HepG2 (cell line): Measurements from ENCODE around the gene TIFAB. TPM values are rescaled to one million over a fixed set of nuclear protein-coding genes. Genes with fewer than 3 reads are reported as not detected.

Source experiments
- ATF7-NPFF ChIP-seq: sonication (generic); formaldehyde crosslinking; IDR thresholded peaks from 2 replicates; pipeline ENCODE4 v1.8.1; 2023; ENCODE audit warnings: mild to moderate bottlenecking, low read depth, missing genetic modification reagents, moderate library complexity
- BCLAF1 ChIP-seq: fragments of 450-650 bp; IDR thresholded peaks from 2 replicates; pipeline ENCODE4 v1.6.1; 2017; ENCODE audit warnings: mild to moderate bottlenecking
- IRX3 ChIP-seq: sonication (generic); formaldehyde crosslinking; IDR thresholded peaks from 2 replicates; pipeline ENCODE4 v1.8.1; 2023; ENCODE audit warnings: mild to moderate bottlenecking, low read depth, missing genetic modification reagents, borderline replicate concordance
- JUND ChIP-seq: sonication (generic); formaldehyde crosslinking; IDR thresholded peaks from 2 replicates; pipeline ENCODE4 v1.8.0; 2022; ENCODE audit warnings: mild to moderate bottlenecking, missing genetic modification reagents
- KDM5A ChIP-seq: fragments of 200-600 bp; sonication (generic); IDR thresholded peaks from 2 replicates; pipeline ENCODE4 v1.7.0; 2018; ENCODE audit warnings: antibody characterized with exemption, mild to moderate bottlenecking, low read length, borderline replicate concordance
- MBD4 ChIP-seq: IDR thresholded peaks from 2 replicates; pipeline ENCODE4 v1.6.1; 2012; ENCODE audit warnings: low read length, inconsistent platforms, borderline replicate concordance
- MTF2 ChIP-seq: sonication (generic); formaldehyde crosslinking; IDR thresholded peaks from 2 replicates; pipeline ENCODE4 v1.5.0; 2020; ENCODE audit warnings: missing genetic modification reagents, borderline replicate concordance
- NFATC3 ChIP-seq: sonication (generic); formaldehyde crosslinking; IDR thresholded peaks from 2 replicates; pipeline ENCODE4 v1.5.1; 2020; ENCODE audit warnings: mild to moderate bottlenecking, missing genetic modification reagents
- NFYC ChIP-seq: IDR thresholded peaks from 2 replicates; pipeline ENCODE4 v1.6.1; 2016; ENCODE audit warnings: missing genetic modification reagents, missing compliant biosample characterization
- PHF21A ChIP-seq: sonication (generic); formaldehyde crosslinking; IDR thresholded peaks from 2 replicates; pipeline ENCODE4 v1.5.0; 2020; ENCODE audit warnings: mild to moderate bottlenecking, missing genetic modification reagents
- SNRNP70 ChIP-seq: fragments of 200-400 bp; formaldehyde crosslinking; IDR thresholded peaks from 2 replicates; pipeline ENCODE4 v1.6.1; 2017; ENCODE audit warnings: mild to moderate bottlenecking, low read depth, low read length, moderate library complexity
- TGIF2 ChIP-seq: IDR thresholded peaks from 2 replicates; pipeline ENCODE4 v1.6.1; 2016; ENCODE audit warnings: control low read depth, missing compliant biosample characterization
- TRAFD1 ChIP-seq: sonication (generic); formaldehyde crosslinking; IDR thresholded peaks from 2 replicates; pipeline ENCODE4 v1.5.1; 2020; ENCODE audit warnings: missing genetic modification reagents, mild to moderate bottlenecking, borderline replicate concordance
- YY1 ChIP-seq: IDR thresholded peaks from 2 replicates; pipeline ENCODE4 v1.6.1; 2011; ENCODE audit warnings: low read length, low read depth, moderate library complexity, mild to moderate bottlenecking; ENCODE audit not compliant: insufficient read depth, insufficient replicate concordance
- ZNF205 ChIP-seq: IDR thresholded peaks from 2 replicates; pipeline ENCODE4 v1.6.1; 2018; ENCODE audit warnings: missing biosample characterization, missing genetic modification reagents
- ZNF224 ChIP-seq: sonication (generic); formaldehyde crosslinking; IDR thresholded peaks from 2 replicates; pipeline ENCODE4 v1.5.0; 2020; ENCODE audit warnings: mild to moderate bottlenecking, missing genetic modification reagents
- ZNF253 ChIP-seq: sonication (generic); formaldehyde crosslinking; IDR thresholded peaks from 2 replicates; pipeline ENCODE4 v1.8.0; 2022; ENCODE audit warnings: mild to moderate bottlenecking, missing genetic modification reagents, borderline replicate concordance
- ZNF549 ChIP-seq: sonication (generic); formaldehyde crosslinking; IDR thresholded peaks from 2 replicates; pipeline ENCODE4 v1.5.0; 2020; ENCODE audit warnings: missing genetic modification reagents
- ZNF770 ChIP-seq: sonication (generic); formaldehyde crosslinking; IDR thresholded peaks from 2 replicates; pipeline ENCODE4 v1.5.0; 2020; ENCODE audit warnings: mild to moderate bottlenecking, missing genetic modification reagents
- polyA plus RNA-seq, 8 experiments: library from polyadenylated mRNA; depleted of rRNA in 3 of 8; stranded (reverse) in 7 of 8; unstranded in 1 of 8; fragments of >200 nt; fragmentation: Illumina TruSeq in 4 of 8; extraction: Trizol in 4 of 8; gene quantifications; 2 replicates each; pipeline versions ENCODE4 v1.2.1 to v1.2.3, GENCODE V29; 2011 to 2016; ENCODE audit warnings: low read depth in 4 of 8, missing spikeins in 1 of 8, mixed read lengths in 1 of 8; ENCODE audit not compliant: insufficient read depth in 1 of 8
- total RNA-seq, 5 experiments: library from RNA; depleted of rRNA; stranded (reverse); fragments of >200 nt; fragmentation: Illumina TruSeq; extraction: Trizol; gene quantifications; 2 replicates each; pipeline ENCODE4 v1.2.3, GENCODE V29; 2016; ENCODE audit warnings: low read depth in 1 of 5
- TF ChIP-seq, protein P1 (sequence below): sonication (generic); formaldehyde crosslinking; IDR thresholded peaks from 2 replicates; pipeline ENCODE4 v1.8.0; 2022; ENCODE audit warnings: mild to moderate bottlenecking, missing genetic modification reagents, moderate library complexity
- TF ChIP-seq, protein P2 (sequence below): IDR thresholded peaks from 2 replicates; pipeline ENCODE4 v1.6.1; 2018; ENCODE audit warnings: missing genetic modification reagents

TIFAB gene
- total and polyA plus RNA-seq, 2 of the 13 experiments (the other 11 are each of a cell fraction or from before 2014, with no cell fraction given) = not detected

DNA sequence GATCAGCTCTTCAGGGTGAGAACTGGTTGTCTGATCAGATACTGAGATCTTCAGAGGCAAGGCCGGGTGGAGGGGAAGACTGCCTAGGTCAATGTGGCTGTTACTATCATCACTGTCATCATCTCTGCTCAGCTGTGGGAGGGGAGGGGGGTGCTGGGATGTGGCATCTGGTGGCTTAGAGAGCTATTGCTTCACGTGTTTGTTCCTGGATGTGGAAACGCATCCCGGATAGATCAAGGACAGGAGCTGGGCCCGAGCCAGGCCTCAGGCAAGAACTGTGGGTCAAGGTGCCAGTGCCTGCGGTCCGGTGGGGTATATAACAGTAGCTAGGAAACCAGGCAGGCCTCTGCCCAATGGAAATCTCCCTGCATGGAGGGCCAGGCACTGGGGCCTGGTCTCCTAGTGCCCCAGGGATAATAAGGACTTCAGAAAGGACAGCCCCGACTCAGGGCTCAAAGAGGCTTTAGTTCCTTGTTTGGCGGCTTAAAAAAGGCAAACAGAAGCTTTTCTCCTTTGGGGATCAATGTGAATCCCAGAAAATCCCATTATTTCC, 30.3 kb upstream of the TIFAB start (continued):
- no peak for TF ChIP-seq ZNF224 (CRISPR knock-in tag)
- TF ChIP-seq PHF21A = peak; percentile 49; the same call in 1 of the 2 replicates
- TF ChIP-seq ZNF549 (CRISPR knock-in tag) = no peak
- TF ChIP-seq NFATC3 (CRISPR knock-in tag) = no peak
- TF ChIP-seq KDM5A = no peak
- no peak for TF ChIP-seq TGIF2 (CRISPR knock-in tag)
- TF ChIP-seq ZNF253 (CRISPR knock-in tag) = no peak
- no peak for TF ChIP-seq ZNF770 (CRISPR knock-in tag)
- TF ChIP-seq ZNF205 = no peak
- peak; percentile 62; the same call in 1 of the 2 replicates for TF ChIP-seq JUND (CRISPR knock-in tag)
- no peak for TF ChIP-seq BCLAF1
- TF ChIP-seq MTF2 (CRISPR knock-in tag) = no peak
- no peak for TF ChIP-seq SNRNP70
- TF ChIP-seq IRX3 = no peak
- no peak for TF ChIP-seq MBD4
- no peak for TF ChIP-seq TRAFD1 (CRISPR knock-in tag)
- peak; percentile 25 for TF ChIP-seq YY1
- TF ChIP-seq, protein P1, sequence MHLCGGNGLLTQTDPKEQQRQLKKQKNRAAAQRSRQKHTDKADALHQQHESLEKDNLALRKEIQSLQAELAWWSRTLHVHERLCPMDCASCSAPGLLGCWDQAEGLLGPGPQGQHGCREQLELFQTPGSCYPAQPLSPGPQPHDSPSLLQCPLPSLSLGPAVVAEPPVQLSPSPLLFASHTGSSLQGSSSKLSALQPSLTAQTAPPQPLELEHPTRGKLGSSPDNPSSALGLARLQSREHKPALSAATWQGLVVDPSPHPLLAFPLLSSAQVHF (CRISPR knock-in tag) = no peak
- TF ChIP-seq, protein P2, sequence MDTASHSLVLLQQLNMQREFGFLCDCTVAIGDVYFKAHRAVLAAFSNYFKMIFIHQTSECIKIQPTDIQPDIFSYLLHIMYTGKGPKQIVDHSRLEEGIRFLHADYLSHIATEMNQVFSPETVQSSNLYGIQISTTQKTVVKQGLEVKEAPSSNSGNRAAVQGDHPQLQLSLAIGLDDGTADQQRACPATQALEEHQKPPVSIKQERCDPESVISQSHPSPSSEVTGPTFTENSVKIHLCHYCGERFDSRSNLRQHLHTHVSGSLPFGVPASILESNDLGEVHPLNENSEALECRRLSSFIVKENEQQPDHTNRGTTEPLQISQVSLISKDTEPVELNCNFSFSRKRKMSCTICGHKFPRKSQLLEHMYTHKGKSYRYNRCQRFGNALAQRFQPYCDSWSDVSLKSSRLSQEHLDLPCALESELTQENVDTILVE = peak; percentile 50; the same call in 1 of the 2 replicates
- TF ChIP-seq NFYC (CRISPR knock-in tag) = no peak
- no peak; the same call in 1 of the 2 replicates for TF ChIP-seq ATF7-NPFF (CRISPR knock-in tag)
